Endothelial cell (in vitro differentiated cells): ENCODE measurements around the gene TCFL5. TPM values are rescaled to one million over a fixed set of nuclear protein-coding genes. Genes with fewer than 3 reads are reported as not detected.

ENCODE experiments used
- DNase-seq: peaks from one replicate; pipeline ENCODE4 v3.0.0; 2021; ENCODE audit warnings: low spot score
- H3K27ac Mint-ChIP-seq: one replicate; pipeline ENCODE4 v1.8.0; 2021; ENCODE audit warnings: mixed read lengths, inconsistent platforms; ENCODE audit not compliant: unreplicated experiment
- H3K27me3 Mint-ChIP-seq: one replicate; pipeline ENCODE4 v1.8.0; 2021; ENCODE audit warnings: mild to moderate bottlenecking, moderate library complexity, mixed read lengths, inconsistent platforms; ENCODE audit not compliant: unreplicated experiment
- H3K36me3 Mint-ChIP-seq: one replicate; pipeline ENCODE4 v1.8.0; 2021; ENCODE audit warnings: mild to moderate bottlenecking, low read depth, mixed read lengths, inconsistent platforms; ENCODE audit not compliant: unreplicated experiment
- H3K4me1 Mint-ChIP-seq: one replicate; pipeline ENCODE4 v1.8.0; 2021; ENCODE audit warnings: mild to moderate bottlenecking, mixed read lengths, inconsistent platforms; ENCODE audit not compliant: unreplicated experiment
- H3K4me3 Mint-ChIP-seq: one replicate; pipeline ENCODE4 v1.8.0; 2021; ENCODE audit warnings: mild to moderate bottlenecking, mixed read lengths, inconsistent platforms; ENCODE audit not compliant: unreplicated experiment
- H3K9me3 Mint-ChIP-seq: one replicate; pipeline ENCODE4 v1.8.0; 2021; ENCODE audit warnings: mixed read lengths, inconsistent platforms; ENCODE audit not compliant: unreplicated experiment
- total RNA-seq: library from RNA; stranded (reverse); fragmentation: NEBNext Ultra II Directional; extraction: Animal tissue kit (Norgen Biotek cat#: 25700); gene quantifications from one replicate; pipeline ENCODE4 v1.2.1, GENCODE V29; 2021; ENCODE audit not compliant: unreplicated experiment
- TF ChIP-seq, protein P1 (sequence below): fragments of 200-600 bp; sonication (generic); IDR thresholded peaks from one replicate; pipeline ENCODE4 v1.5.0; 2021; ENCODE audit warnings: antibody characterized with exemption; ENCODE audit not compliant: unreplicated experiment

TCFL5 gene
- total RNA-seq, 1 donor from 2014 or later: 30.9 TPM

DNA sequence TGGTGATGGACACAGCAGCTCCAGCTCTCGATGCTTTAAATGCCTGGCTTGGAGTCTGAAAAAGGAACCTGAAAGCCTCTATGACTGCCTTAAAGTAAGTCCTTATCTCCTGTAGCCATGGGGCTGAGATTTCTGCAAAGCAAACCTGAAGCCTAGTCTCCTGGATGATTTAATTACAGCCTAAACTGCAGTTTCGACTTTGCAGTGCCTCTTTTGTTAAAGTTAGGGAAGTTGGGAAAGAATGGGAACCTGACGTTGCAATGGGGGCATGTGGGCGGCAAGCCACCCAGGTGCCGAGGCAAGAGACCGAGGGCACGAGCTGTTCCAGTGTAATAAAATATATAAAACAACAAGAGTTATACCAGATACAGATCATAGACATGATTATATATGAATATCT lies 11.7 kb upstream of the TCFL5 start:
- DNase-seq: no peak
- no peaks in the 10 kb centered on the region for H3K9me3 Mint-ChIP-seq
- H3K27ac Mint-ChIP-seq: no peak overlapping the region
- peaks cover 25% of the 10 kb centered on the region for H3K4me1 Mint-ChIP-seq
- H3K27me3 Mint-ChIP-seq: peaks cover 7% of the 10 kb centered on the region
- no peak overlapping the region for H3K4me3 Mint-ChIP-seq
- H3K36me3 Mint-ChIP-seq: no peaks in the 10 kb centered on the region
- TF ChIP-seq, protein P1, sequence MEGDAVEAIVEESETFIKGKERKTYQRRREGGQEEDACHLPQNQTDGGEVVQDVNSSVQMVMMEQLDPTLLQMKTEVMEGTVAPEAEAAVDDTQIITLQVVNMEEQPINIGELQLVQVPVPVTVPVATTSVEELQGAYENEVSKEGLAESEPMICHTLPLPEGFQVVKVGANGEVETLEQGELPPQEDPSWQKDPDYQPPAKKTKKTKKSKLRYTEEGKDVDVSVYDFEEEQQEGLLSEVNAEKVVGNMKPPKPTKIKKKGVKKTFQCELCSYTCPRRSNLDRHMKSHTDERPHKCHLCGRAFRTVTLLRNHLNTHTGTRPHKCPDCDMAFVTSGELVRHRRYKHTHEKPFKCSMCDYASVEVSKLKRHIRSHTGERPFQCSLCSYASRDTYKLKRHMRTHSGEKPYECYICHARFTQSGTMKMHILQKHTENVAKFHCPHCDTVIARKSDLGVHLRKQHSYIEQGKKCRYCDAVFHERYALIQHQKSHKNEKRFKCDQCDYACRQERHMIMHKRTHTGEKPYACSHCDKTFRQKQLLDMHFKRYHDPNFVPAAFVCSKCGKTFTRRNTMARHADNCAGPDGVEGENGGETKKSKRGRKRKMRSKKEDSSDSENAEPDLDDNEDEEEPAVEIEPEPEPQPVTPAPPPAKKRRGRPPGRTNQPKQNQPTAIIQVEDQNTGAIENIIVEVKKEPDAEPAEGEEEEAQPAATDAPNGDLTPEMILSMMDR: no peak

DNA sequence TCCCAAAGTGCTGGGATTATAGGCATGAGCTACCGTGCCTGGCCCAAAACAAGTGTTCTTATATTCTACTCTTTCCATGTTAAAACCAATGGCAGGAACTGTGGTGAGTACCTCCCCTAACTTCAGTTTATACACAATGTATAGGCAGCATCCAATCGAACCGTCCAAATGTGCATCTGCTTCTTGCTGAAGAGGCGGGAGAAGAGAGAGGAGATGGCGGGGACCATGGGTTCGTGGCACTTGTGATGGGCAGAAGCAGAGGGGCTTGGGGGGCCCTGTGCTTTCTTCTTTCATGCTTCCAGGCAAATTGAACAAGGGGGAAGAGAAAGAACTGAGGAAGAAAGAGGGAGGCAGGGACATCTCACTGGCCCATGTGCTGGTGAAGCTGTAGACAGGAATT lies 11.2 kb upstream of the TCFL5 start:
- Mint-ChIP-seq H3K27me3 (peaks cover 7% of the 10 kb centered on the region), H3K4me3 (no peak overlapping the region), H3K9me3 (no peaks in the 10 kb centered on the region), H3K4me1 (peaks cover 21% of the 10 kb centered on the region), H3K36me3 (no peaks in the 10 kb centered on the region), H3K27ac (no peak overlapping the region)
- TF ChIP-seq, protein P1: no peak
- DNase-seq: no peak

DNA sequence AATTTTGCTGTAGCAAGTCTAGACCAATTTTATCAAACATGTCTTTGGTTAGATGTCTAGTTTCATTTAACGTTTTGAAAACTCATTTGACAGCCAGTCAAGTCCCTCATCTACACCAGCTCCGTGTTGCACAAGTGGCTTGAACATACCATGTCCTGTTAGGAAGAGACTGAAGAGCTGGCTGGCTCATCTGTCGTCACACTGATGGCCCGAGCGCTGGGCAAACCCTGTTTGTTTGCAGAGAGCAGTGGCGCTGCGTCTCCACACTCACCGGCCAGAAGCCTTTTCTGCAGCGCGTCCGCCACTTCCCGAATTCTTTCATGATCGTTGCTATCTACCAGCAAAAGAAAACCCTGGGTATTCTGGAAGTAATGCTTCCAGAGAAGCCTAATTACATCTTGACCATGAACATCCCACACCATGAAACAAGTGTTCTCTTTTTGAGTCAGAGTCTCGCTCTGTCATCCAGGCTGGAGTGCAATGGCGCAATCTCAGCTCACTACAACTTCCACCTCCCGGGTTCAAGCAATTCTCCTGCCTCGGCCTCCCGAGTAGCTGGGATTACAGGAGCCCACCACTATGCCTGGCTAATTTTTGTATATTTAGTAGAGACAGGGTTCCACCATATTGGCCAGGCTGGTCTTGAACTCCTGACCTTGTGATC lies 10.7 kb upstream of the TCFL5 start:
- peaks cover 7% of the 10 kb centered on the region for H3K27me3 Mint-ChIP-seq
- DNase-seq: no peak
- no peaks in the 10 kb centered on the region for H3K9me3 Mint-ChIP-seq
- no peak overlapping the region for H3K4me3 Mint-ChIP-seq
- peaks cover 18% of the 10 kb centered on the region for H3K4me1 Mint-ChIP-seq
- no peak overlapping the region for H3K27ac Mint-ChIP-seq
- H3K36me3 Mint-ChIP-seq: no peaks in the 10 kb centered on the region
- TF ChIP-seq, protein P1: no peak

DNA sequence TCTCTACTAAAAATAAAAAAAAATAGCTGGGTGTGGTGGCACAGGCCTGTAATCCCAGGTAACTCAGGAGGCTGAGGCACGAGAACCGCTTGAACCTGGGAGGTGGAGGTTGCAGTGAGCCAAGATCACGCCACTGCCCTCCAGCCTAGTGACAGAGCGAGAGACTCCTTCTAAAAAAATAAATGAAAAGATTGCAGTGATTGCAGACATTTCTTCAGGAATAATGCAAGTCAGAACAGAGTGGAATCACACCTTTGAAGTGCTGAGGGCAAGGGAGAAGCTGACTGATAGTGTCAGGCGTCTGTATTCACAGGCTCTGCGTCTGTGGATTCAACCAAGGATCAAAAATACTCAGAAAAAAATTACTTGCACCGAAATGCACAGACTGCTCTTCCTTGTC lies 2.6 kb upstream of the TCFL5 start:
- peaks cover 8% of the 10 kb centered on the region for H3K36me3 Mint-ChIP-seq
- no peak overlapping the region for H3K27ac Mint-ChIP-seq
- no peak for DNase-seq
- H3K4me3 Mint-ChIP-seq: no peak overlapping the region
- peaks cover 8% of the 10 kb centered on the region for H3K27me3 Mint-ChIP-seq
- peaks cover 17% of the 10 kb centered on the region for H3K4me1 Mint-ChIP-seq
- TF ChIP-seq, protein P1: no peak
- H3K9me3 Mint-ChIP-seq: no peaks in the 10 kb centered on the region

DNA sequence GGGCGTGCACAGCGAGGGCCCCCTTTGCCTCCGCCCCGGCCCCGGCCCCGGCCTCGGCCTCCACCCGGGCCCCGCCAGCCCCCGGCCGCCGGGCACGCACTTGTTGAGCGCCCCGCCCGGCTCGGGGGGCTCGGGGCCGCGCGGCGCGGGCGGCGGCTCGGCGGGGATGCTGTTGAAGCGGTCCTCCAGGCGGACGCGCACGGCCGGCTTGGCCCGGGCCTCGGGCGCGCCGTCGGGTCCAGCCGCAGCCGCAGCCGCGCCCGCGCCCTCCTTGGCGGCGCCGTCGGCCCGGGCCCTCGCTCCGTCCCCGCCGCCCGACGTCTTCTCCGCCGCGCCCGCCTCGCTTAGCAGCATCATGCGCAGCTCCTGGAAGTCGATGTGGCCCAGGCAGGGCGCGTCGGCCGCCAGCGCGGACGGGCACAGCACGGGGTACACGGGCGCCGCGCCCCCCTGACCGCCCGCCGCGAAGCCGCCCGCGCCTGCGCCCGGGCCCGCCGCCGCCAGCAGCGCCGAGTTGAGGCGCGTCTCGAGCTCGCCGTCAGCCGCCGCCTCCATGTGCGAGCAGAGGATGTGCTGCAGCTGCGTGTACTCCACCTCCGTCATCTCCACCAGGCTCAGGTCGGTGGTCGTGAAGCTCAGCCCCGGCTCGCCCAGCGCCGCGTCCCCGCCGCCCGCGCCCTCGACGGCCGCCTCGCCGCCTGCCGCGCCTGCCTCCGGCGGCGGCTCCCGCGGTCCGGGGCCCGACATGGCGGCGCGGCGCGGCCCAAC lies 514 bp downstream of the TCFL5 start:
- Mint-ChIP-seq H3K4me3 (no peak overlapping the region), H3K4me1 (peaks cover 38% of the 10 kb centered on the region), H3K9me3 (peaks cover 3% of the 10 kb centered on the region), H3K27me3 (peaks cover 18% of the 10 kb centered on the region), H3K27ac (no peak overlapping the region), H3K36me3 (peaks cover 20% of the 10 kb centered on the region)
- TF ChIP-seq, protein P1: no peak
- DNase-seq: peak; percentile 41
